ENCODE results near the gene ADRA2C.

Gene ADRA2C

GRCh38 chr4:3779509-3779908, 13.3 kb downstream of the ADRA2C start:
- no peak for DNase-seq

- DNase-seq: no peak
Observed at GRCh38 chr4:3780347-3781171, 14.4 kb downstream of the ADRA2C start.

GRCh38 chr4:3781193-3781886, 15.2 kb downstream of the ADRA2C start:
- no peak for DNase-seq

GRCh38 chr4:3781997-3782930, 16.1 kb downstream of the ADRA2C start:
- DNase-seq: no peak

GRCh38 chr4:3783693-3784306, 17.6 kb downstream of the ADRA2C start:
- DNase-seq: no peak

GRCh38 chr4:3784454-3785291, 18.5 kb downstream of the ADRA2C start:
- no peak for DNase-seq

- DNase-seq: no peak
Observed at GRCh38 chr4:3785292-3785565, 19.0 kb downstream of the ADRA2C start.

GRCh38 chr4:3786196-3786869, 20.1 kb downstream of the ADRA2C start:
- no peak for DNase-seq

GRCh38 chr4:3787489-3788365, 21.5 kb downstream of the ADRA2C start:
- DNase-seq: no peak

GRCh38 chr4:3788366-3788660, 22.1 kb downstream of the ADRA2C start:
- no peak for DNase-seq

- no peak for DNase-seq
Observed at GRCh38 chr4:3789587-3789986, 23.4 kb downstream of the ADRA2C start.

GRCh38 chr4:3790006-3790561, 23.9 kb downstream of the ADRA2C start:
- no peak for DNase-seq

GRCh38 chr4:3791256-3791655, 25.1 kb downstream of the ADRA2C start:
- DNase-seq: no peak

GRCh38 chr4:3791910-3792542, 25.8 kb downstream of the ADRA2C start:
- no peak for DNase-seq

GRCh38 chr4:3792813-3793212, 26.6 kb downstream of the ADRA2C start:
- no peak for DNase-seq

- no peak for DNase-seq
Observed at GRCh38 chr4:3793545-3793944, 27.4 kb downstream of the ADRA2C start.

- DNase-seq: no peak
Observed at GRCh38 chr4:3796960-3797359, 30.8 kb downstream of the ADRA2C start.

GRCh38 chr4:3797831-3798790, 31.9 kb downstream of the ADRA2C start:
- DNase-seq: no peak

GRCh38 chr4:3799496-3799895, 33.3 kb downstream of the ADRA2C start:
- no peak for DNase-seq
